ENCODE results near the gene PHACTR4.

Gene PHACTR4

DNA sequence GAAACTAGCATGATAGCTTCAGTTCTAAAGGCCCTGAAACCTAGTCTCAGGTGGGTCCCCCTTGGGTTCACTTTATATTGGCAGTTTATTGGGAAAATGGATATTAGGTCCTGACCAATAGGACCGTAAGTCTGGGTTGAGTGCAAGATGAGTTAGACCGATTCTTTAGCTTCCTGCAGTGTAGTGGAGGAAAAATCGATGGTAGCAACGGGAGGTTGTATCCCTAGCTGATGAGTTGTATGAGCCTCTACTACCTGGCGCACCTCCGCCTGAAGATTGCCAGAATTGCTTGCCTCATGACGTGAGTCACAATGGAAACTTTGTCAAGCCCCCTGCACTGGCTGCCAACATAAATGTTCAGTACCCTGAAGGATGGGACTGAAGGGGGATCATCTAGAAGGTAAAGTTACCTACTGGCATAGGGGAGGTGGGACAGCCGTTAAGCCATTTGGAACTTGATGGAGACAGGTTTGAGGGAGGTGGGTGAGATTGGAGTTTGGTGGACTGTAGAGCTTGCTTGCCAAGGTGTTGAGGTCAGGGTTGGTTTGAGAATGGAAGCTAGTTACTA is 140.2 kb downstream of the PHACTR4 start:
- 83% methylated on average over 8 of the region's 8 CpGs for WGBS
- Histone ChIP-seq H3K4me1 (ENCODE audit: control insufficient read depth, insufficient read depth, low read depth, low read length) (peaks cover 12% of the 10 kb centered on the region), H3K4me2 (ENCODE audit: low read length, poor library complexity, severe bottlenecking) (peak overlapping the region; percentile 17), H3K4me3 (ENCODE audit: insufficient read depth in 1 of 2, low read depth in 1 of 2, low read length in 2 of 2) (peak overlapping the region in 1 of 2 experiments; percentile 95), H3K18ac (ENCODE audit: low read depth in 1 of 2, low read length in 2 of 2) (peak overlapping the region; percentile 25 to 77), H3K9ac (ENCODE audit: low read length) (peak overlapping the region; percentile 94), H2BK120ac (ENCODE audit: low read depth, low read length) (no peak overlapping the region), H3K9me3 (ENCODE audit: control insufficient read depth, low read length) (no peaks in the 10 kb centered on the region), H2BK15ac (ENCODE audit: low read depth, poor library complexity, severe bottlenecking) (no peak overlapping the region), H4K8ac (ENCODE audit: low read length) (peak overlapping the region; percentile 52), H3K23ac (ENCODE audit: low read length in 2 of 2) (no peak overlapping the region), H2AK5ac (ENCODE audit: low read length, severe bottlenecking) (peak overlapping the region; percentile 94), H2BK5ac (ENCODE audit: low read depth, low read length, poor library complexity, severe bottlenecking) (no peak overlapping the region), H3K14ac (ENCODE audit: low read length in 2 of 2) (peak overlapping the region in 1 of 2 experiments; percentile 57), H3K79me1 (replicated peaks; ENCODE audit: low read length, poor library complexity, severe bottlenecking) (peaks cover 3% of the 10 kb centered on the region), H3K27me3 (ENCODE audit: control insufficient read depth in 1 of 2, insufficient read depth in 1 of 2, low read length in 2 of 2) (no peaks in the 10 kb centered on the region), H2BK12ac (ENCODE audit: low read length in 2 of 2) (no peak overlapping the region), H3K36me3 (ENCODE audit: control insufficient read depth in 1 of 2, insufficient read depth in 2 of 2, low read depth in 1 of 2, low read length in 2 of 2) (peaks cover 42 to 62% of the 10 kb centered on the region in 2 experiments), H3K27ac (ENCODE audit: low read length, poor library complexity, severe bottlenecking) (peak overlapping the region; percentile 87), H4K91ac (ENCODE audit: low read length) (no peak overlapping the region), H3K4ac (ENCODE audit: low read depth in 1 of 2, low read length in 2 of 2) (no peak overlapping the region), H2AFZ (ENCODE audit: low read depth, low read length) (no peak overlapping the region)
- no peak for DNase-seq

DNA sequence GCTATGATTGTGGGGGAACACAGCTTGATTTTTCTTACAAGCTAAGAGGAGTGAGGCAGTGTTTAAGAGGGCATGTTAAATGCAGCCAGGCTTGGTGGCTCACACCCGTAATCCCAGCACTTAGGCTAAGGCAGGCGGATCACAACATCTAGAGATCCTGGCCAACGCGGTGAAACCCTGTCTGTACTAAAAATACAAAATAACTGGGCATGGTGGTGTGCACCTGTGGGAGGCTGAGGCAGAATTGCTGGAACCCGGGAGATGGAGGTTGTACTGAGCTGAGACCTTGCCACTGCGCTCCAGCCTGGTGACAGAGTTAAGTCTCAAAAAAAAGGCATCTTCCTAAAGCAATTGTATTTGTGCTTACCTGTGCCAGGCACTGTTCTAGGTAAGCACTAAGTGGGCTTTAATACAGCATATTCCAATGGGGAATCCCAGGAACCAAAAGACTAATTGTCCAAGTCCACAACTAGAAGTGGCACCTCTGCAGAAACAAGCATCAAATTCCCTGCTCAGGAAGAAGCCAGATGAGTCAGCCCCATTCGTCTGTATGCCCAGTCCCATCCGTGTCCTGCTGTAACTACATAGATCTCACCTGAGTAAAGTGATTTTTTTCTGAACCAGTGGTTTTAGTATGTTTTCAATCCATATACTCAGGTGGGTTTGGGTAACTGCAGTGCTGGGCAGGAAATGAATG is 140.9 kb downstream of the PHACTR4 start:
- Histone ChIP-seq H3K4me3 (ENCODE audit: insufficient read depth in 1 of 2, low read depth in 1 of 2, low read length in 2 of 2) (peak overlapping the region in 1 of 2 experiments; percentile 95), H4K91ac (ENCODE audit: low read length) (no peak overlapping the region), H3K27ac (ENCODE audit: low read length, poor library complexity, severe bottlenecking) (peak overlapping the region; percentile 87), H3K79me1 (replicated peaks; ENCODE audit: low read length, poor library complexity, severe bottlenecking) (peaks cover under 1% of the 10 kb centered on the region), H2AK5ac (ENCODE audit: low read length, severe bottlenecking) (peak overlapping the region; percentile 7), H3K36me3 (ENCODE audit: control insufficient read depth in 1 of 2, insufficient read depth in 2 of 2, low read depth in 1 of 2, low read length in 2 of 2) (peaks cover 42 to 62% of the 10 kb centered on the region in 2 experiments), H3K9me3 (ENCODE audit: control insufficient read depth, low read length) (no peaks in the 10 kb centered on the region), H3K9ac (ENCODE audit: low read length) (peak overlapping the region; percentile 94), H2BK12ac (ENCODE audit: low read length in 2 of 2) (no peak overlapping the region), H2BK5ac (ENCODE audit: low read depth, low read length, poor library complexity, severe bottlenecking) (no peak overlapping the region), H2BK120ac (ENCODE audit: low read depth, low read length) (no peak overlapping the region), H3K14ac (ENCODE audit: low read length in 2 of 2) (no peak overlapping the region), H3K23ac (ENCODE audit: low read length in 2 of 2) (no peak overlapping the region), H3K18ac (ENCODE audit: low read depth in 1 of 2, low read length in 2 of 2) (peak overlapping the region in 1 of 2 experiments; percentile 25), H3K4me1 (ENCODE audit: control insufficient read depth, insufficient read depth, low read depth, low read length) (peaks cover 11% of the 10 kb centered on the region), H2AFZ (ENCODE audit: low read depth, low read length) (no peak overlapping the region), H2BK15ac (ENCODE audit: low read depth, poor library complexity, severe bottlenecking) (no peak overlapping the region), H3K4me2 (ENCODE audit: low read length, poor library complexity, severe bottlenecking) (peak overlapping the region; percentile 17), H4K8ac (ENCODE audit: low read length) (peak overlapping the region; percentile 52), H3K4ac (ENCODE audit: low read depth in 1 of 2, low read length in 2 of 2) (no peak overlapping the region), H3K27me3 (ENCODE audit: control insufficient read depth in 1 of 2, insufficient read depth in 1 of 2, low read length in 2 of 2) (no peaks in the 10 kb centered on the region)
- 71% methylated on average over 8 of the region's 8 CpGs for WGBS
- peak; percentile 44 for DNase-seq

DNA sequence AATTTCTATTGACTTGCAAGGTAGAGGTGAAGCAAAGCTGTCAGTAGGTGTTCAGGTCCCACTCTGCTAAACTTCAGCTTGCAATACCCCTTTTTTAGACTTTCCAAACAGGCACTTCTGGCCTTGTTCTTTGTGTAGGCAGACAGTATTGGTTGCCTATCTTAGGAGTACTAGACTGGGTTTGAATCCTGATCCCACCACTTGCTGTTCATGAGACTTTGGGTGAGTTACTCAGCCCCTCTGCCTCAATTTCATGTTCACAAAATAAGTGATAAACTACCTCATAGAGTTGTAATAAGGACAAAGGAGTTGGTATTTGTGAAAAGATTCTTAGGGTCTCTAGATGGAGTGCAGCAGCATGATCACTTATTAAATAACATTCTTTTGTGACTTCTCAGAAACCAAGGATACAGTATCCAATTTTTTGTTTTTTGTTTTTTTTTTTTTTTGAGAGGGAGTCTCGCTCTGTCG is 141.5 kb downstream of the PHACTR4 start:
- Histone ChIP-seq H3K9ac (ENCODE audit: low read length) (peak overlapping the region; percentile 94), H3K27ac (ENCODE audit: low read length, poor library complexity, severe bottlenecking) (peak overlapping the region; percentile 87), H3K36me3 (ENCODE audit: control insufficient read depth in 1 of 2, insufficient read depth in 2 of 2, low read depth in 1 of 2, low read length in 2 of 2) (peaks cover 42 to 62% of the 10 kb centered on the region in 2 experiments), H2AK5ac (ENCODE audit: low read length, severe bottlenecking) (no peak overlapping the region), H3K4me2 (ENCODE audit: low read length, poor library complexity, severe bottlenecking) (no peak overlapping the region), H3K79me1 (replicated peaks; ENCODE audit: low read length, poor library complexity, severe bottlenecking) (no peaks in the 10 kb centered on the region), H2BK120ac (ENCODE audit: low read depth, low read length) (no peak overlapping the region), H3K4me1 (ENCODE audit: control insufficient read depth, insufficient read depth, low read depth, low read length) (peaks cover 10% of the 10 kb centered on the region), H3K27me3 (ENCODE audit: control insufficient read depth in 1 of 2, insufficient read depth in 1 of 2, low read length in 2 of 2) (no peaks in the 10 kb centered on the region), H2BK12ac (ENCODE audit: low read length in 2 of 2) (no peak overlapping the region), H3K23ac (ENCODE audit: low read length in 2 of 2) (no peak overlapping the region), H4K8ac (ENCODE audit: low read length) (no peak overlapping the region), H3K14ac (ENCODE audit: low read length in 2 of 2) (no peak overlapping the region), H4K91ac (ENCODE audit: low read length) (no peak overlapping the region), H3K4me3 (ENCODE audit: insufficient read depth in 1 of 2, low read depth in 1 of 2, low read length in 2 of 2) (no peak overlapping the region), H2BK5ac (ENCODE audit: low read depth, low read length, poor library complexity, severe bottlenecking) (no peak overlapping the region), H2BK15ac (ENCODE audit: low read depth, poor library complexity, severe bottlenecking) (no peak overlapping the region), H3K18ac (ENCODE audit: low read depth in 1 of 2, low read length in 2 of 2) (no peak overlapping the region), H2AFZ (ENCODE audit: low read depth, low read length) (no peak overlapping the region), H3K4ac (ENCODE audit: low read depth in 1 of 2, low read length in 2 of 2) (no peak overlapping the region), H3K9me3 (ENCODE audit: control insufficient read depth, low read length) (no peaks in the 10 kb centered on the region)
- peak; percentile 38 for DNase-seq
- WGBS = 76% methylated on average over 2 of the region's 2 CpGs

DNA sequence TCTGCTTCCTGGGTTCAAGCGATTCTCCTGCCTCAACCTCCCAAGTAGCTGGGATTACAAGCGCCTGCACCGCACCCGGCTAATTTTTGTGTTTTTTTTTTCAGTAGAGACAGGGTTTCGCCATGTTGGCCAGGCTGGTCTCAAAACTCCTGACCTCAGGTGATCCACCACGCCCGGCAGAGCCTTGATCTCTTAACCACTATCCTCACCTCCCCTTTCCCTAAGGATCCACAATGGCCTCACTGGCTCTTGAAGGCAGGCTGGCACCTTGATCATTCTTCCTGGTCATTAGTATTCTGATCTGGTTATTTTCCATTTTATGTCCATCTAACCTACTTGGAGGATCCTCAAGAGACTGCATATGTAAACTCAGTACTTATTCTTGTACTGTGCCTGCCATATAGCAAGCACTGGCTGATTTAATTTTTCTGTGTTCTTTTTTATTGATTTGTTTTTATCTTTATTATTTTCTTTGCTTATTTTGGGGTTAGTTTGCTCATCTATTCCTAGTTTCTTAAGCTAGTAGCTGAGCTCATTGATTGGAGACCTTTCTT is 142.6 kb downstream of the PHACTR4 start:
- H3K27ac ChIP-seq (ENCODE audit: low read length, poor library complexity, severe bottlenecking) = peak overlapping the region; percentile 62
- peak overlapping the region; percentile 1 for H3K9ac ChIP-seq (ENCODE audit: low read length)
- H3K4me3 ChIP-seq (ENCODE audit: insufficient read depth in 1 of 2, low read depth in 1 of 2, low read length in 2 of 2) = no peak overlapping the region
- no peaks in the 10 kb centered on the region for H3K9me3 ChIP-seq (ENCODE audit: control insufficient read depth, low read length)
- no peak overlapping the region for H3K23ac ChIP-seq (ENCODE audit: low read length in 2 of 2)
- no peak overlapping the region for H3K14ac ChIP-seq (ENCODE audit: low read length in 2 of 2)
- no peak overlapping the region for H4K91ac ChIP-seq (ENCODE audit: low read length)
- no peak overlapping the region for H2BK15ac ChIP-seq (ENCODE audit: low read depth, poor library complexity, severe bottlenecking)
- no peak overlapping the region for H3K4me2 ChIP-seq (ENCODE audit: low read length, poor library complexity, severe bottlenecking)
- no peak overlapping the region for H2BK12ac ChIP-seq (ENCODE audit: low read length in 2 of 2)
- DNase-seq = peak; percentile 31
- H3K18ac ChIP-seq (ENCODE audit: low read depth in 1 of 2, low read length in 2 of 2) = peak overlapping the region in 1 of 2 experiments; percentile 52
- no peaks in the 10 kb centered on the region for H3K79me1 ChIP-seq (replicated peaks; ENCODE audit: low read length, poor library complexity, severe bottlenecking)
- no peak overlapping the region for H2BK5ac ChIP-seq (ENCODE audit: low read depth, low read length, poor library complexity, severe bottlenecking)
- no peak overlapping the region for H2AK5ac ChIP-seq (ENCODE audit: low read length, severe bottlenecking)
- 80% methylated on average over 3 of the region's 7 CpGs for WGBS
- H3K36me3 ChIP-seq (ENCODE audit: control insufficient read depth in 1 of 2, insufficient read depth in 2 of 2, low read depth in 1 of 2, low read length in 2 of 2) = peaks cover 41 to 59% of the 10 kb centered on the region in 2 experiments
- no peak overlapping the region for H2AFZ ChIP-seq (ENCODE audit: low read depth, low read length)
- H2BK120ac ChIP-seq (ENCODE audit: low read depth, low read length) = no peak overlapping the region
- no peak overlapping the region for H3K4ac ChIP-seq (ENCODE audit: low read depth in 1 of 2, low read length in 2 of 2)
- H4K8ac ChIP-seq (ENCODE audit: low read length) = no peak overlapping the region
- H3K4me1 ChIP-seq (ENCODE audit: control insufficient read depth, insufficient read depth, low read depth, low read length) = peaks cover 10% of the 10 kb centered on the region
- no peaks in the 10 kb centered on the region for H3K27me3 ChIP-seq (ENCODE audit: control insufficient read depth in 1 of 2, insufficient read depth in 1 of 2, low read length in 2 of 2)

Measured in mesenchymal stem cell (in vitro differentiated cells and primary cell).